Esophagus muscularis mucosa (tissue), 3 donors: ENCODE measurements around the gene FOXO6.

Source experiments
- POLR2A ChIP-seq: fragments of 450-650 bp; IDR thresholded peaks from one replicate; pipeline ENCODE4 v1.6.1; 2017; ENCODE audit warnings: antibody characterized with exemption, moderate library complexity, mild to moderate bottlenecking, low read depth
- POLR2AphosphoS5 ChIP-seq, 2 donors: sonication (generic); formaldehyde crosslinking; IDR thresholded peaks; one replicate each; pipeline ENCODE4 v1.6.1; 2017; ENCODE audit warnings: antibody characterized with exemption in 2 of 2
- TF ChIP-seq, protein P1 (sequence below), 3 experiments: fragments of 200-600 bp in 2 of 3; fragments of 450-650 bp in 1 of 3; sonication (generic) in 2 of 3; IDR thresholded peaks; one replicate each; pipeline ENCODE4 v1.5.1; 2017 to 2019; ENCODE audit warnings: antibody characterized with exemption in 3 of 3, mild to moderate bottlenecking in 2 of 3, moderate library complexity in 1 of 3

DNA sequence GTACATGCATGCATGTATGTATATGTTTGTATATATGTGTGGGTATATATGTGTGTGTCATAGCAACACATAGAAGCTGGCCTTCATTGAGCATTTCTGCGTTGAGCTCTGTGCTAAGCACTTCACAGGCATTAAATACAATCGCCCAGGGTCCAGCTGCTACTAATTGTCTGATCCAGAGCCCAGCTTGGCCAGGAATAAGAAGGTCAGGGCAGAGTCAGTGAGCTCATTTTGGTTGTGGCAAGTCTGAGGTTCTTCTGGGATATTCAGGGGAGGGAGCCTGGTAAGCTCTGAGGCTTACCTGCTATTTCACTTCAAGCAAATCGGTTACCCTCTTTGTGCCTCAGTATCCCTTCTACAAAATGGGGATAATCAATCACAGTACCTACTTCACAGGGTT, 59.6 kb downstream of the FOXO6 start:
- TF ChIP-seq POLR2A, result no peak
- TF ChIP-seq, protein P1, sequence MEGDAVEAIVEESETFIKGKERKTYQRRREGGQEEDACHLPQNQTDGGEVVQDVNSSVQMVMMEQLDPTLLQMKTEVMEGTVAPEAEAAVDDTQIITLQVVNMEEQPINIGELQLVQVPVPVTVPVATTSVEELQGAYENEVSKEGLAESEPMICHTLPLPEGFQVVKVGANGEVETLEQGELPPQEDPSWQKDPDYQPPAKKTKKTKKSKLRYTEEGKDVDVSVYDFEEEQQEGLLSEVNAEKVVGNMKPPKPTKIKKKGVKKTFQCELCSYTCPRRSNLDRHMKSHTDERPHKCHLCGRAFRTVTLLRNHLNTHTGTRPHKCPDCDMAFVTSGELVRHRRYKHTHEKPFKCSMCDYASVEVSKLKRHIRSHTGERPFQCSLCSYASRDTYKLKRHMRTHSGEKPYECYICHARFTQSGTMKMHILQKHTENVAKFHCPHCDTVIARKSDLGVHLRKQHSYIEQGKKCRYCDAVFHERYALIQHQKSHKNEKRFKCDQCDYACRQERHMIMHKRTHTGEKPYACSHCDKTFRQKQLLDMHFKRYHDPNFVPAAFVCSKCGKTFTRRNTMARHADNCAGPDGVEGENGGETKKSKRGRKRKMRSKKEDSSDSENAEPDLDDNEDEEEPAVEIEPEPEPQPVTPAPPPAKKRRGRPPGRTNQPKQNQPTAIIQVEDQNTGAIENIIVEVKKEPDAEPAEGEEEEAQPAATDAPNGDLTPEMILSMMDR (IDR thresholded peaks at IDR 0.05), result no peak
- TF ChIP-seq POLR2AphosphoS5 (IDR thresholded peaks at IDR 0.05), result no peak
